Ovary (tissue), 9 donors: ENCODE data around the gene COX11. TPM values are rescaled to one million over a fixed set of nuclear protein-coding genes. Genes with fewer than 3 reads are reported as not detected.

Experiments used
- DNase-seq, 5 donors: peaks; one replicate each; pipeline ENCODE4 v3.0.0-alpha.2; 2019 to 2020
- H3K27ac ChIP-seq, 2 donors: fragments of 200-600 bp; one replicate each; pipeline versions ENCODE4 v1.5.1 to v1.8.0; 2019 to 2022
- H3K27me3 ChIP-seq: fragments of 200-600 bp; one replicate; pipeline ENCODE4 v1.8.0; 2022
- H3K36me3 ChIP-seq: fragments of 200-600 bp; sonication (generic); one replicate; pipeline ENCODE4 v1.5.1; 2019
- H3K4me1 ChIP-seq: one replicate; pipeline ENCODE4 v1.8.1; 2013; ENCODE audit warnings: mild to moderate bottlenecking, moderate library complexity; ENCODE audit not compliant: insufficient read depth
- H3K4me3 ChIP-seq: fragments of 200-600 bp; sonication (generic); one replicate; pipeline ENCODE4 v1.5.1; 2017
- H3K9me3 ChIP-seq, 2 donors: fragments of 200-600 bp in 1 of 2; sonication (generic) in 1 of 2; one replicate each; pipeline versions ENCODE4 v1.5.1 to v1.8.1; 2013 to 2019; ENCODE audit warnings: mild to moderate bottlenecking in 1 of 2, moderate library complexity in 1 of 2
- EP300 ChIP-seq: sonication (generic); formaldehyde crosslinking; IDR thresholded peaks from one replicate; pipeline ENCODE4 v1.6.1; 2017; ENCODE audit warnings: antibody characterized with exemption
- POLR2A ChIP-seq: fragments of 450-650 bp; IDR thresholded peaks from one replicate; pipeline ENCODE4 v1.6.1; 2017; ENCODE audit warnings: antibody characterized with exemption, mild to moderate bottlenecking, moderate library complexity
- WGBS, 3 donors: extraction: QIAGEN DNeasy Blood & Tissue Kit in 1 of 3; methylation state at CpG; one replicate each; pipeline versions ENCODE4 v1.1.5 to v1.1.7; 2013 to 2017; 5-methylcytosine and 5-hydroxymethylcytosine counted together
- intact Hi-C, 4 donors: fragments of 100-400 bp; cut with DNase I; formaldehyde crosslinking; loops; one replicate each; pipeline versions ENCODE4 v1.11.0 to v1.15.1; 2022 to 2023
- polyA plus RNA-seq, 2 donors: library from polyadenylated mRNA; stranded (reverse); fragments of 200-250 nt in 1 of 2; fragments of 350-450 nt in 1 of 2; fragmentation: Illumina TruSeq in 1 of 2; extraction: RNeasy Lipid Tissue Mini Kit (QIAGEN cat#74804) in 1 of 2; gene quantifications; one replicate each; pipeline ENCODE4 v1.2.3, GENCODE V29; 2013 to 2014
- total RNA-seq, 7 donors: library from RNA; depleted of rRNA in 2 of 7; stranded (reverse); fragments of >200 nt in 2 of 7; fragmentation: NEBNext Ultra II Directional in 3 of 7; extraction: Animal tissue kit (Norgen Biotek cat#: 25700) in 3 of 7; gene quantifications; one replicate each; pipeline versions ENCODE4 v1.1.0 to v1.2.4, GENCODE V29; 2016 to 2023
- TF ChIP-seq, protein P1 (sequence below), 3 donors: fragments of 450-650 bp in 2 of 3; fragments of 200-600 bp in 1 of 3; IDR thresholded peaks; one replicate each; pipeline versions ENCODE4 v1.5.1 to v1.8.0; 2016 to 2022; ENCODE audit warnings: antibody characterized with exemption in 3 of 3, mild to moderate bottlenecking in 1 of 3
- donor health status: DM: no; HTN: no; CAD: no; lungs with moderate emphysema.
- donor health status: DM: no; HTN: no; CAD: no.
- donor health status: Bipolar disorder and iron deficiency.
- donor health status: DM: yes; HTN: yes; CAD: no.
- donor health status: DM: no; HTN: no; CAD: no.
- donor health status: DM: yes; HTN: yes; CAD: no.

Gene COX11
- total and polyA plus RNA-seq, 9 donors = 35.1 to 74.0 (median 51.9) TPM

DNA sequence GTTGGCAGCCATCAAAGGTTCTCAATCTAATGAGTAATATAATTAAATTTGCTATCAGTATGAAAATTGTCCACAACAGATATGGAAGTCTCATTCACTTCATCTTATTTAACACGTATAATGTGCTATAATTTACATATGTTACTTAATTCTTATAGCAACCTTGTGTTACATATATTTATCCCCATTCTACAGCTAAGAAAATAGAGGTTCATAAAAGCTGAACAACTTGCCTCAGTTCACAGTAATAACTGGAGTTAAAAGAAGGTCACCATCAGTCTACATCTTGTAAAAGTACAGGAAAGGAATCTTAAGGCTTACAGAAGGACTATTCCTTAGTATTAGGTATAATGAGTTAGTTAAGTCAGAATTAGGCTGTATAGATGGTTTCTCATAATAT lies 28.0 kb upstream of the COX11 start:
- TF ChIP-seq EP300 (no peak), POLR2A (no peak)
- TF ChIP-seq, protein P1, sequence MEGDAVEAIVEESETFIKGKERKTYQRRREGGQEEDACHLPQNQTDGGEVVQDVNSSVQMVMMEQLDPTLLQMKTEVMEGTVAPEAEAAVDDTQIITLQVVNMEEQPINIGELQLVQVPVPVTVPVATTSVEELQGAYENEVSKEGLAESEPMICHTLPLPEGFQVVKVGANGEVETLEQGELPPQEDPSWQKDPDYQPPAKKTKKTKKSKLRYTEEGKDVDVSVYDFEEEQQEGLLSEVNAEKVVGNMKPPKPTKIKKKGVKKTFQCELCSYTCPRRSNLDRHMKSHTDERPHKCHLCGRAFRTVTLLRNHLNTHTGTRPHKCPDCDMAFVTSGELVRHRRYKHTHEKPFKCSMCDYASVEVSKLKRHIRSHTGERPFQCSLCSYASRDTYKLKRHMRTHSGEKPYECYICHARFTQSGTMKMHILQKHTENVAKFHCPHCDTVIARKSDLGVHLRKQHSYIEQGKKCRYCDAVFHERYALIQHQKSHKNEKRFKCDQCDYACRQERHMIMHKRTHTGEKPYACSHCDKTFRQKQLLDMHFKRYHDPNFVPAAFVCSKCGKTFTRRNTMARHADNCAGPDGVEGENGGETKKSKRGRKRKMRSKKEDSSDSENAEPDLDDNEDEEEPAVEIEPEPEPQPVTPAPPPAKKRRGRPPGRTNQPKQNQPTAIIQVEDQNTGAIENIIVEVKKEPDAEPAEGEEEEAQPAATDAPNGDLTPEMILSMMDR (IDR thresholded peaks at IDR 0.05) = no peak
- Histone ChIP-seq H3K4me3 (no peak overlapping the region), H3K36me3 (no peaks in the 10 kb centered on the region), H3K27me3 (no peaks in the 10 kb centered on the region), H3K9me3 (no peaks in the 10 kb centered on the region), H3K27ac (no peak overlapping the region), H3K4me1 (no peaks in the 10 kb centered on the region)
- DNase-seq = no peak
- WGBS, 3 donors = 88 to 98% (median 96%) methylated on average over 1 of the region's 1 CpG
- intact Hi-C loops = loop anchor here in 3 of 4 donors (5.0 to 10.0 kb wide), 4 partner anchors 348 to 518 kb away; partner anchors contain the start of gene SMIM36 (in 1 of the 3)

- 81 to 85% (median 81%) methylated on average over 8 of the region's 8 CpGs for WGBS, 3 donors
- H3K27ac ChIP-seq = no peak overlapping the region
- no peaks in the 10 kb centered on the region for H3K27me3 ChIP-seq
- no peak overlapping the region for H3K4me3 ChIP-seq
- no peaks in the 10 kb centered on the region for H3K9me3 ChIP-seq
- no peak for DNase-seq
- TF ChIP-seq, protein P1 (IDR thresholded peaks at IDR 0.05) = peak; percentile 53 to 57 (median 53)
- TF ChIP-seq EP300 = no peak
- intact Hi-C loops = loop anchor here (5.0 to 10.0 kb wide), 5 partner anchors 352 to 522 kb away; partner anchors contain the start of gene SMIM36 (in 1 of the 4)
- H3K36me3 ChIP-seq = no peaks in the 10 kb centered on the region
- no peaks in the 10 kb centered on the region for H3K4me1 ChIP-seq
These were observed 24.6 kb upstream of the COX11 start for GRCh38 chr17:54992797-54993639.

DNA sequence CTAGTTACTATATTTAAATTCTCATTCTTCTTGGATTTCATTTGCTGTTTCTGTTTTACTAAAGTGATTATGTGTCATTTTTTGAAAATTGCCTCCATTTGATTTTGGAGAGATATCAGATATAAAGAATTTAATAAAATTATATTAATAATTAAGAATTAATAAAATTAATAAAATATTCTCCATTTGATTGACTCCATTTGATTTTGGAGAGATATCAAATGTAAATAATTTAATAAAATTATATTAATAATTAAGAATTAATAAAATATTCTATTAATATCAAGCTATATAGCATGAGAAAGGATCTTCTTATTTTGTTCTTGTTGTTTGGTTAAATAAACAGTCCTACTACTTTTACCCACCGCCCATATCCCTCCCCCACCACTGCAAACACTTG lies 23.1 kb upstream of the COX11 start:
- TF ChIP-seq EP300 (no peak), POLR2A (no peak)
- TF ChIP-seq, protein P1 (IDR thresholded peaks at IDR 0.05) = no peak
- Histone ChIP-seq H3K27me3 (no peaks in the 10 kb centered on the region), H3K36me3 (no peaks in the 10 kb centered on the region), H3K9me3 (no peaks in the 10 kb centered on the region), H3K27ac (no peak overlapping the region), H3K4me3 (no peak overlapping the region), H3K4me1 (no peaks in the 10 kb centered on the region)
- DNase-seq = no peak
- WGBS, 3 donors = 0 to 89% (median 86%) methylated on average over 1 of the region's 1 CpG
- intact Hi-C loops = loop anchor here (5.0 to 10.0 kb wide), 5 partner anchors 353 to 523 kb away; partner anchors contain the start of gene SMIM36 (in 1 of the 4)

- WGBS, 3 donors = 89 to 97% (median 93%) methylated on average over 3 to 4 of the region's 4 CpGs
These were observed 21.7 kb upstream of the COX11 start for GRCh38 chr17:54990118-54990517.

More at GRCh38 chr17:54990118-54990517, 21.7 kb upstream of the COX11 start:
- intact Hi-C loops = loop anchor here (5.0 to 10.0 kb wide), 5 partner anchors 355 to 525 kb away; partner anchors contain the start of gene SMIM36 (in 1 of the 4)
- no peaks in the 10 kb centered on the region for H3K9me3 ChIP-seq
- TF ChIP-seq, protein P1 (IDR thresholded peaks at IDR 0.05) = no peak
- TF ChIP-seq POLR2A (no peak), EP300 (no peak)
- no peak overlapping the region for H3K27ac ChIP-seq
- DNase-seq = no peak
- no peaks in the 10 kb centered on the region for H3K4me1 ChIP-seq
- no peaks in the 10 kb centered on the region for H3K36me3 ChIP-seq
- H3K4me3 ChIP-seq = no peak overlapping the region
- H3K27me3 ChIP-seq = no peaks in the 10 kb centered on the region
